Transverse colon (tissue), 4 donors: ENCODE results near the gene TSN. TPM values are rescaled to one million over a fixed set of nuclear protein-coding genes. Genes with fewer than 3 reads are reported as not detected.

Source experiments
- DNase-seq: peaks from one replicate; pipeline ENCODE4 v3.0.0-alpha.2; 2019
- H3K27ac ChIP-seq, 4 donors: fragments of 200-600 bp; sonication (generic); 2 replicates each; pipeline ENCODE4 v1.5.1; 2016 to 2018; ENCODE audit warnings: inconsistent platforms in 4 of 4
- H3K27me3 ChIP-seq: fragments of 200-600 bp; sonication (generic); 2 replicates; pipeline ENCODE4 v1.5.1; 2017; ENCODE audit warnings: inconsistent platforms
- H3K36me3 ChIP-seq, 4 donors: fragments of 200-600 bp; sonication (generic); 2 replicates each; pipeline ENCODE4 v1.5.1; 2017 to 2019; ENCODE audit warnings: inconsistent platforms in 4 of 4
- H3K4me1 ChIP-seq, 4 donors: fragments of 200-600 bp; sonication (generic); 2 replicates each; pipeline ENCODE4 v1.5.1; 2017 to 2020; ENCODE audit warnings: inconsistent platforms in 4 of 4
- H3K4me3 ChIP-seq, 4 donors: fragments of 200-600 bp; sonication (generic); 1 replicate in 1 of 4; 2 replicates in 3 of 4; pipeline versions ENCODE4 v1.5.1 to v1.6.1; 2017 to 2019; ENCODE audit warnings: inconsistent platforms in 4 of 4
- H3K9me3 ChIP-seq, 2 donors: fragments of 200-600 bp; sonication (generic); 2 replicates each; pipeline ENCODE4 v1.5.1; 2017 to 2019; ENCODE audit warnings: inconsistent platforms in 2 of 2
- CTCF ChIP-seq, 5 experiments: fragments of 200-600 bp in 3 of 5; fragments of 450-650 bp in 2 of 5; sonication (generic) in 3 of 5; IDR thresholded peaks; 1 replicate in 2 of 5; 2 replicates in 3 of 5; pipeline ENCODE4 v1.5.1; 2016 to 2017; ENCODE audit warnings: antibody characterized with exemption in 5 of 5, inconsistent platforms in 3 of 5, mild to moderate bottlenecking in 2 of 5, moderate library complexity in 1 of 5
- EP300 ChIP-seq: sonication (generic); formaldehyde crosslinking; IDR thresholded peaks from one replicate; pipeline ENCODE4 v1.6.1; 2017; ENCODE audit warnings: antibody characterized with exemption, low read depth
- POLR2A ChIP-seq: fragments of 450-650 bp; IDR thresholded peaks from one replicate; pipeline ENCODE4 v1.6.1; 2016; ENCODE audit warnings: antibody characterized with exemption, mild to moderate bottlenecking, moderate library complexity
- POLR2AphosphoS5 ChIP-seq, 3 donors: sonication (generic); formaldehyde crosslinking; IDR thresholded peaks; one replicate each; pipeline ENCODE4 v1.6.1; 2016; ENCODE audit warnings: antibody characterized with exemption in 3 of 3
- WGBS, 2 donors: methylation state at CpG; one replicate each; pipeline ENCODE4 v1.1.5; 2018; ENCODE audit warnings: low coverage in 1 of 2; 5-methylcytosine and 5-hydroxymethylcytosine counted together
- in situ Hi-C, 4 donors: fragments of 200-750 bp; cut with MboI; loops; one replicate each; pipeline versions ENCODE4 v1.15.0 to v1.15.1; 2017; ENCODE audit warnings: low sequenced_read_pairs in 3 of 4, low pct_ligation_motif_present in 1 of 4, low pct_unique_long_range_greater_than_20kb in 1 of 4
- intact Hi-C: fragments of 100-400 bp; cut with DNase I; formaldehyde crosslinking; loops from one replicate; pipeline ENCODE4 v1.15.1; 2023; ENCODE audit warnings: low total_unique reads
- total RNA-seq, 4 donors: library from RNA; depleted of rRNA; stranded (reverse); fragments of >200 nt; gene quantifications; one replicate each; pipeline ENCODE4 v1.1.0, GENCODE V29; 2016

Gene TSN
- total RNA-seq, 4 donors from 2014 or later, result 8.2 to 33.5 (median 23.7) TPM

GRCh38 chr2:121796239-121796638 is 40.8 kb downstream of the TSN start:
- TF ChIP-seq EP300 (no peak), POLR2A (no peak), POLR2AphosphoS5 (IDR thresholded peaks at IDR 0.05) (no peak), CTCF (IDR thresholded peaks at IDR 0.05) (no peak)
- 85 to 100% methylated on average over 1 to 4 of the region's 4 CpGs for WGBS, 2 donors
- Histone ChIP-seq H3K36me3 (no peaks in the 10 kb centered on the region), H3K27me3 (no peaks in the 10 kb centered on the region), H3K4me1 (no peaks in the 10 kb centered on the region), H3K27ac (no peak overlapping the region), H3K4me3 (no peak overlapping the region), H3K9me3 (peaks cover 0 to 2% of the 10 kb centered on the region in 2 donors)
- DNase-seq, result no peak
- in situ Hi-C loops (no loop called here), intact Hi-C loops (no loop called here)

- in situ Hi-C loops, result no loop called here
- Histone ChIP-seq H3K27ac (no peak overlapping the region), H3K4me3 (no peak overlapping the region), H3K4me1 (no peaks in the 10 kb centered on the region), H3K36me3 (no peaks in the 10 kb centered on the region), H3K27me3 (no peaks in the 10 kb centered on the region), H3K9me3 (peaks cover 0 to 6% of the 10 kb centered on the region in 2 donors)
- intact Hi-C loops, result no loop called here
- whole genome bisulfite sequencing, 2 donors, result 89 to 100% methylated on average over 1 of the region's 1 CpG
- DNase-seq, result no peak
- TF ChIP-seq CTCF (IDR thresholded peaks at IDR 0.05), result no peak
- no peak for TF ChIP-seq POLR2AphosphoS5 (IDR thresholded peaks at IDR 0.05)
- TF ChIP-seq EP300, result no peak
- TF ChIP-seq POLR2A, result no peak
Observed at GRCh38 chr2:121798617-121799016, 43.2 kb downstream of the TSN start.

GRCh38 chr2:121801916-121802315 is 46.5 kb downstream of the TSN start:
- 78 to 81% methylated on average over 2 of the region's 2 CpGs for WGBS, 2 donors
- DNase-seq, result no peak
- Histone ChIP-seq H3K9me3 (peaks cover 0 to 6% of the 10 kb centered on the region in 2 donors), H3K27me3 (no peaks in the 10 kb centered on the region), H3K36me3 (no peaks in the 10 kb centered on the region), H3K4me1 (no peaks in the 10 kb centered on the region), H3K4me3 (no peak overlapping the region), H3K27ac (no peak overlapping the region)
- intact Hi-C loops (no loop called here), in situ Hi-C loops (no loop called here)
- TF ChIP-seq EP300 (no peak), CTCF (IDR thresholded peaks at IDR 0.05) (no peak), POLR2AphosphoS5 (IDR thresholded peaks at IDR 0.05) (no peak), POLR2A (no peak)

- H3K36me3 ChIP-seq, result no peaks in the 10 kb centered on the region
- no peaks in the 10 kb centered on the region for H3K27me3 ChIP-seq
- no peak for DNase-seq
- 39 to 81% methylated on average over 2 of the region's 2 CpGs for WGBS, 2 donors
- TF ChIP-seq POLR2A (no peak), EP300 (no peak), CTCF (IDR thresholded peaks at IDR 0.05) (no peak), POLR2AphosphoS5 (IDR thresholded peaks at IDR 0.05) (no peak)
- H3K4me1 ChIP-seq, result no peaks in the 10 kb centered on the region
- H3K4me3 ChIP-seq, result no peak overlapping the region
- intact Hi-C loops (no loop called here), in situ Hi-C loops (no loop called here)
- no peak overlapping the region for H3K27ac ChIP-seq
- peaks cover 0 to 6% of the 10 kb centered on the region in 2 donors for H3K9me3 ChIP-seq
Observed at GRCh38 chr2:121803503-121803902, 48.1 kb downstream of the TSN start.
